ENCODE data around the gene HLCS.

DNA sequence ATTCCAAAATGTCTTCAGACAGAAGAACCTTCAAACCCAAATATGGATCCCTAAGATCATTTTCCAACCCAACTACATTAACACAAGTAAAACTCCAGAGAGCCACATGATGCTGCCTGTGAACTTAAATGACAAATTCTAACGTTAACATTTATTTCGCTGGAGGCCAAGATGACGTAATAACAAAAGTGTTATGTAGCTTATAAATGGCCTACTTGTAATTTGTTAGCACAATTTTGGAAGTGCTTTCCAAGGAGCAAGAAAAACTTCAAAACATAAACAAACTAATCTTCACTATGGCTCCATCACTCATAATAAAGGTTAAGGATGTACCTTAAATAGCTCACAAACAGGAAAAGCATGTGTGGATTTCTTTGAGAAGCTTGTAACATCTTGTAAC lies 126.7 kb downstream of the HLCS start:
- no peak for TF ChIP-seq SMC3 (IDR thresholded peaks at IDR 0.05; ENCODE audit: low read depth, low read length)
- TF ChIP-seq CTCF (IDR thresholded peaks at IDR 0.05): no peak
- no peak for TF ChIP-seq RCOR1 (IDR thresholded peaks at IDR 0.05; ENCODE audit: low read length)
- no peak for TF ChIP-seq MEF2A (IDR thresholded peaks at IDR 0.05; ENCODE audit: borderline replicate concordance, low read depth)
- no peak for TF ChIP-seq YY1 (IDR thresholded peaks at IDR 0.05; ENCODE audit: low read depth)
- no peak for TF ChIP-seq USF2 (IDR thresholded peaks at IDR 0.05; ENCODE audit: borderline replicate concordance, low read depth, low read length)
- TF ChIP-seq TAF1 (IDR thresholded peaks at IDR 0.05; ENCODE audit: borderline replicate concordance, low read depth, low read length): no peak
- TF ChIP-seq, protein P1, sequence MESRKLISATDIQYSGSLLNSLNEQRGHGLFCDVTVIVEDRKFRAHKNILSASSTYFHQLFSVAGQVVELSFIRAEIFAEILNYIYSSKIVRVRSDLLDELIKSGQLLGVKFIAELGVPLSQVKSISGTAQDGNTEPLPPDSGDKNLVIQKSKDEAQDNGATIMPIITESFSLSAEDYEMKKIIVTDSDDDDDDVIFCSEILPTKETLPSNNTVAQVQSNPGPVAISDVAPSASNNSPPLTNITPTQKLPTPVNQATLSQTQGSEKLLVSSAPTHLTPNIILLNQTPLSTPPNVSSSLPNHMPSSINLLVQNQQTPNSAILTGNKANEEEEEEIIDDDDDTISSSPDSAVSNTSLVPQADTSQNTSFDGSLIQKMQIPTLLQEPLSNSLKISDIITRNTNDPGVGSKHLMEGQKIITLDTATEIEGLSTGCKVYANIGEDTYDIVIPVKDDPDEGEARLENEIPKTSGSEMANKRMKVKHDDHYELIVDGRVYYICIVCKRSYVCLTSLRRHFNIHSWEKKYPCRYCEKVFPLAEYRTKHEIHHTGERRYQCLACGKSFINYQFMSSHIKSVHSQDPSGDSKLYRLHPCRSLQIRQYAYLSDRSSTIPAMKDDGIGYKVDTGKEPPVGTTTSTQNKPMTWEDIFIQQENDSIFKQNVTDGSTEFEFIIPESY (IDR thresholded peaks at IDR 0.05; ENCODE audit: borderline replicate concordance, low read depth): no peak
- no peak for TF ChIP-seq POLR2AphosphoS5 (IDR thresholded peaks at IDR 0.05; ENCODE audit: low read depth, low read length)
- no peak for TF ChIP-seq EP300 (IDR thresholded peaks at IDR 0.05; ENCODE audit: borderline replicate concordance in 1 of 2, low read depth in 1 of 2, low read length in 1 of 2)
